ENCODE measurements around the gene PURB. TPM values are rescaled to one million over a fixed set of nuclear protein-coding genes. Genes with fewer than 3 reads are reported as not detected.
"Not testable (repeated sequence)": the region's sequence is repeated elsewhere in the genome, so short reads cannot be mapped to it uniquely, and the experiment has no call there.

Gene PURB
- total RNA-seq, 1 donor from 2014 or later = 21.9 TPM

DNA sequence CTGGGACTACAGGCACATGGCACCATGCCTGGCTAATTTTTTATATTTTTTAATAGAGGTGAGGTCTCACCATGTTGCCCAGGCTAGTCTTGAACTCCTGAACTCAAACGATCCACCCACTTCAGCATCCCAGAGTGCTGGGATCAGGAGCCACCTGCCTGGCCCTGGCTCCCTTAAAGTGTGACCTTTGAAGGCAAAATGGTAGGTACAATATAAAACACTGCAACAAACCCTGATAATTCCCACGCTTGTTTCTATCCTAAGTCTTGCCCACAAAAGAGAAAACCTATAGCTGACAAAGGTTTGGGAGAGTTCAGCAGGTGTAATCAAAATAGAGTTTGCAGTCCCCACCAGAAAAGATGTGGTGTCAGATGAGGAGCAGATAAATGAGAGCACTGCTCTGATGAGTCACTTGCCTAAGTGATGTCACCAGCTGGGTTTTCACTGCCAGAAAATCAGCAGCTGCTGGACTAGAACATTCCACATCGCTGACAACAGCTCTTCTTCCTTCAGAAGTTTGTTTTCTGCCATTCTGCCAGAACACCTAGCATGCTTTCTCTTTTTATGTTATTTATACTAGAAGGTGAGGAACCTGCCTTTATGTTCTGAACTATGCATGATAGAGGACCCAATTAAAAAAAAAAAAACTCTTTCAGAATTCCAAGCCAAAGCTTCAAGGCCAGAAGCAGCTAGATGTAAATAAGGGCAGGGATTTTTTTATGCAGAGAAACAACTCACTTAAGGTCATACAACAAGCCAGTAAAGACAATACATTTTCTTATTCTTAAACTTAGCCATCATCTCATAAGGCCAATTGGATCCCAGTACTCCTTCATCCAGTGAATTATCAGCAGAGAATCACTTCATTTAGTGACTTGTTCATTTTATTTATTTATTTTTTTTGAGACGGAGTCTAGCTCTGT lies 18.0 kb downstream of the PURB start:
- TF ChIP-seq, protein P1, sequence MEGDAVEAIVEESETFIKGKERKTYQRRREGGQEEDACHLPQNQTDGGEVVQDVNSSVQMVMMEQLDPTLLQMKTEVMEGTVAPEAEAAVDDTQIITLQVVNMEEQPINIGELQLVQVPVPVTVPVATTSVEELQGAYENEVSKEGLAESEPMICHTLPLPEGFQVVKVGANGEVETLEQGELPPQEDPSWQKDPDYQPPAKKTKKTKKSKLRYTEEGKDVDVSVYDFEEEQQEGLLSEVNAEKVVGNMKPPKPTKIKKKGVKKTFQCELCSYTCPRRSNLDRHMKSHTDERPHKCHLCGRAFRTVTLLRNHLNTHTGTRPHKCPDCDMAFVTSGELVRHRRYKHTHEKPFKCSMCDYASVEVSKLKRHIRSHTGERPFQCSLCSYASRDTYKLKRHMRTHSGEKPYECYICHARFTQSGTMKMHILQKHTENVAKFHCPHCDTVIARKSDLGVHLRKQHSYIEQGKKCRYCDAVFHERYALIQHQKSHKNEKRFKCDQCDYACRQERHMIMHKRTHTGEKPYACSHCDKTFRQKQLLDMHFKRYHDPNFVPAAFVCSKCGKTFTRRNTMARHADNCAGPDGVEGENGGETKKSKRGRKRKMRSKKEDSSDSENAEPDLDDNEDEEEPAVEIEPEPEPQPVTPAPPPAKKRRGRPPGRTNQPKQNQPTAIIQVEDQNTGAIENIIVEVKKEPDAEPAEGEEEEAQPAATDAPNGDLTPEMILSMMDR (IDR thresholded peaks at IDR 0.05) = no peak
- Mint-ChIP-seq H3K27me3 (ENCODE audit: low read depth) (no peaks in the 10 kb centered on the region), H3K36me3 (ENCODE audit: low read depth) (no peaks in the 10 kb centered on the region), H3K9me3 (ENCODE audit: low read depth) (no peaks in the 10 kb centered on the region), H3K4me3 (ENCODE audit: unreplicated experiment) (no peak overlapping the region), H3K4me1 (ENCODE audit: low read depth) (peaks cover 9% of the 10 kb centered on the region), H3K27ac (ENCODE audit: unreplicated experiment) (peak overlapping the region; percentile 89)
- no peak for DNase-seq (ENCODE audit: low spot score)

DNA sequence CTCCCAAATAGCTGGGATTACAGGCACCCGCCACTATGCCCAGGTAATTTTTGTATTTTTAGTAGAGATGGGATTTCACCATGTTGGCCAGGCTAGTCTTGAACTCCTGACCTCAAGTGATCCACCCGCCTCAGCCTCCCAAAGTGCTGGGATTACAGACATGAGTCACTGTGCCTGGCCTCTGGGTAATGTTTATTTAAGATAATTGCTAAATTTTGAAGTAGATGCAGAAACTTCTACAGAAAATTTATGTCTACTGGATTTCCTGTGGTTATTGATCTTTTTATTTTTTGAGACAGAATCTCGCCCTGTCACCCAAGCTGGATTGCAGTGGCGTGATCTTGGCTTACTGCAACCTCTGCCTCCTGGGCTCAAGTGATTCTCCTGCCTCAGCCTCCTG lies 23.4 kb downstream of the PURB start:
- H3K9me3 Mint-ChIP-seq (ENCODE audit: low read depth); H3K27ac Mint-ChIP-seq (ENCODE audit: unreplicated experiment); DNase-seq (ENCODE audit: low spot score); H3K36me3 Mint-ChIP-seq (ENCODE audit: low read depth); H3K27me3 Mint-ChIP-seq (ENCODE audit: low read depth); H3K4me3 Mint-ChIP-seq (ENCODE audit: unreplicated experiment); H3K4me1 Mint-ChIP-seq (ENCODE audit: low read depth): not testable (repeated sequence)

DNA sequence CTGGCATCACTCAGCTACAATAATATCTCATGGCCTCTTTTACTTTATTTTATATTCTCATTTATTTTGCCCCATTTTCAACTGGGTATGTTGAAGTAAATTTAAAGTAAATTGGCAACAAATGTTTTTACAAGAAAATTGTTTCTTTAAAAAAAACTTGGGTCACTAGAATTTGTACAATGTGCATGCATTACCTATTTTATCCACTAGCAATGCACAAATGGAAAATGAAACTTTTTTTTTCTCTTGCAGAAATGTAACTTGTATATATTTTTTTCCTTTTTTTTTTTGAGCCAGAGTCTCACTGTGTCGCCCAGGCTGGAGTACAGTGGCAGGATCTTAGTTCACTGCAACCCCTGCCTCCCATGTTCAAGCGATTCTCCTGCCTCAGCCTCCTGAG lies 27.2 kb downstream of the PURB start:
- H3K4me1 Mint-ChIP-seq (ENCODE audit: low read depth) = peaks cover 5% of the 10 kb centered on the region
- no peaks in the 10 kb centered on the region for H3K9me3 Mint-ChIP-seq (ENCODE audit: low read depth)
- DNase-seq (ENCODE audit: low spot score) = no peak
- H3K36me3 Mint-ChIP-seq (ENCODE audit: low read depth) = no peaks in the 10 kb centered on the region
- TF ChIP-seq, protein P1 (IDR thresholded peaks at IDR 0.05) = peak; percentile 59
- H3K4me3 Mint-ChIP-seq (ENCODE audit: unreplicated experiment) = no peak overlapping the region
- H3K27me3 Mint-ChIP-seq (ENCODE audit: low read depth) = no peaks in the 10 kb centered on the region
- no peak overlapping the region for H3K27ac Mint-ChIP-seq (ENCODE audit: unreplicated experiment)

DNA sequence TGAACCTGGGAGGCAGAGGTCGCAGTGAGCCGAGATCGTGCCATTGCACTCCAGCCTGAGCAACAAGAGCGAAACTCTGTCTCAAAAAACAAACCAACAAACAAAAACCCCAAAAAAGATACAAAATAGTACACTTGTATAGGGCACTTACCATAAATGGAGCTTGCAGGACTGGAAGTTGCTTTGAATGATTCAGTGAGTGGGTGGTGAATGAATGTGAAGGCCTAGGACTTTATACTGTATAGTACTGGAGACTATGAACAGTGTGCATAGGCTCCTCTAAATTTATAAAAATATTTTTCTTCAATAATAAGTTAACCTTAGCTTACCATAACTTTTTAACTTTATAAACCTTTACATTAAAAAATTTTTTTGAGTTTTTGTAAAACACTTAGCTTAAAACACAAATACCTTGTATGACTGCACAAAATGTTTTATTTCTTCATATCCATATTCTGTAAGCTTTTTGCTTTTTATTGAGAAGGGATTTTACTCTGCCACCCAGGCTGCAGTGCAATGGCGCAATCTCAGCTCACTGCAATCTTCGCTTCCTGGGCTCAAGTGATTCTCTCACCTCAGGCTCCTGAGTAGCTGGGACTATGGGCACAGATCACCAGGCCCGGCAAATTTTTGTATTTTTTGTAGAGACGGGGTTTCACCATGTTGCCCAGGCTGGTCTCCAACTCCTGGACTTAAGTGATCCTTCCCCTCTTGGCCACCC lies 30.5 kb downstream of the PURB start:
- Mint-ChIP-seq H3K9me3 (ENCODE audit: low read depth) (no peaks in the 10 kb centered on the region), H3K36me3 (ENCODE audit: low read depth) (no peaks in the 10 kb centered on the region), H3K27ac (ENCODE audit: unreplicated experiment) (no peak overlapping the region), H3K4me1 (ENCODE audit: low read depth) (peaks cover 5% of the 10 kb centered on the region), H3K27me3 (ENCODE audit: low read depth) (no peaks in the 10 kb centered on the region), H3K4me3 (ENCODE audit: unreplicated experiment) (no peak overlapping the region)
- no peak for DNase-seq (ENCODE audit: low spot score)
- TF ChIP-seq, protein P1 (IDR thresholded peaks at IDR 0.05) = no peak

DNA sequence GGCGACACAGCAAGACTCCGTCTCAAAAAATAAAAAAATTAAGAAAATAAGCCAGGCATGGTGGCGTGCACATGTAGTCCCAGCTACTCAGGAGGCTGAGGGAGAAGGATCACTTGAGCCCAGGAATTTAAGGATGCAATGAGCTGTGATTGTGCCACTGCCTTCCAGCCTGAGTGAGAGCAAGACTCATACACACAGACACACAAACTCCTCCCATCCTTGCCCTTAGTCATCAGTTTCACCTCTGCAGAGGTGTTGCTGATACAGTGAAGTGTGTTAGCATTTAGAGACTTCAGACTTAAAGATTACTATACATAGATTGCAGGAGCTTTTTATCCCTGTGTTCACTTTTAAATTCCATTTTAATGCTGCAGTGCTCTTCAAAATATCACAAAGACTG lies 31.9 kb downstream of the PURB start:
- no peaks in the 10 kb centered on the region for H3K27me3 Mint-ChIP-seq (ENCODE audit: low read depth)
- TF ChIP-seq, protein P1 (IDR thresholded peaks at IDR 0.05) = no peak
- peaks cover 17% of the 10 kb centered on the region for H3K4me1 Mint-ChIP-seq (ENCODE audit: low read depth)
- no peak for DNase-seq (ENCODE audit: low spot score)
- no peaks in the 10 kb centered on the region for H3K9me3 Mint-ChIP-seq (ENCODE audit: low read depth)
- no peak overlapping the region for H3K27ac Mint-ChIP-seq (ENCODE audit: unreplicated experiment)
- H3K36me3 Mint-ChIP-seq (ENCODE audit: low read depth) = no peaks in the 10 kb centered on the region
- no peak overlapping the region for H3K4me3 Mint-ChIP-seq (ENCODE audit: unreplicated experiment)
